Activated CD4-positive, alpha-beta T cell treated with anti-CD3 and anti-CD28 coated beads, Interleukin-2, amount 10 ng/mL, durations not matched to agents 7 days and 5 days (primary cell): ENCODE data around the gene CSF1. TPM values are rescaled to one million over a fixed set of nuclear protein-coding genes. Genes with fewer than 3 reads are reported as not detected.
A peak's percentile ranks its signal among the peaks of the same experiment; 100 is the strongest.

Experiments
- CTCF ChIA-PET: fragments of 350-600 bp; sonication (Branson Sonifier 250); formaldehyde crosslinking; loops from one replicate; lab custom pipeline; 2021; ENCODE audit warnings: antibody characterized with exemption; lab: Charles Lee
- POLR2A ChIA-PET: fragments of 350-600 bp; sonication (Branson Sonifier 250); formaldehyde crosslinking; loops from one replicate; lab custom pipeline; 2021; ENCODE audit warnings: antibody characterized with exemption; lab: Charles Lee
- DNase-seq: peaks from one replicate; pipeline ENCODE4 v3.0.0-alpha.2; 2020
- H3K27ac Mint-ChIP-seq: one replicate; pipeline ENCODE4 v1.8.0; 2021; ENCODE audit warnings: mild to moderate bottlenecking, moderate library complexity, mixed read lengths
- H3K27me3 Mint-ChIP-seq: one replicate; pipeline ENCODE4 v1.8.0; 2021; ENCODE audit warnings: mixed read lengths
- H3K36me3 Mint-ChIP-seq: one replicate; pipeline ENCODE4 v1.8.0; 2021; ENCODE audit warnings: low read depth, mixed read lengths
- H3K4me1 Mint-ChIP-seq: one replicate; pipeline ENCODE4 v1.8.0; 2021; ENCODE audit warnings: mixed read lengths
- H3K4me3 Mint-ChIP-seq: one replicate; pipeline ENCODE4 v1.8.0; 2021; ENCODE audit warnings: mild to moderate bottlenecking, moderate library complexity, mixed read lengths
- H3K9me3 Mint-ChIP-seq: one replicate; pipeline ENCODE4 v1.8.0; 2021; ENCODE audit warnings: mixed read lengths
- total RNA-seq, 2 experiments: library from RNA; stranded (reverse); gene quantifications; one replicate each; pipeline ENCODE4 v1.2.3, GENCODE V29; 2021

The CSF1 gene
- total RNA-seq, 2 experiments from 2014 or later, result 39.5 to 42.4 TPM

- Mint-ChIP-seq H3K4me3 (no peak overlapping the region), H3K4me1 (peaks cover 6% of the 10 kb centered on the region), H3K9me3 (peaks cover 2% of the 10 kb centered on the region), H3K27me3 (no peaks in the 10 kb centered on the region), H3K36me3 (peaks cover 32% of the 10 kb centered on the region), H3K27ac (no peak overlapping the region)
- peak; percentile 2 for DNase-seq
- POLR2A ChIA-PET, result no interaction called here
- CTCF ChIA-PET, result interaction anchor here (0.7 to 2.2 kb wide), 3 partner anchors 12 to 195 kb away, joined by 3 to 7 read pairs (median 4); no protein-coding TSS in a partner anchor
Observed at GRCh38 chr1:109929588-109930251, 19.1 kb downstream of the CSF1 start.

GRCh38 chr1:109930252-109930993, 19.8 kb downstream of the CSF1 start:
- ChIA-PET CTCF (interaction anchor here (0.7 to 2.2 kb wide), 5 partner anchors 10 to 196 kb away, joined by 3 to 7 read pairs (median 3); no protein-coding TSS in a partner anchor), POLR2A (no interaction called here)
- Mint-ChIP-seq H3K4me1 (peaks cover 6% of the 10 kb centered on the region), H3K36me3 (peaks cover 25% of the 10 kb centered on the region), H3K27ac (no peak overlapping the region), H3K4me3 (no peak overlapping the region), H3K27me3 (no peaks in the 10 kb centered on the region), H3K9me3 (peaks cover 2% of the 10 kb centered on the region)
- peak; percentile 4 for DNase-seq

GRCh38 chr1:109931189-109931731, 20.6 kb downstream of the CSF1 start:
- POLR2A ChIA-PET, result no interaction called here
- H3K27me3 Mint-ChIP-seq, result no peaks in the 10 kb centered on the region
- peaks cover 6% of the 10 kb centered on the region for H3K9me3 Mint-ChIP-seq
- no peak overlapping the region for H3K27ac Mint-ChIP-seq
- no peak for DNase-seq
- CTCF ChIA-PET, result interaction anchor here (0.8 to 2.2 kb wide), 7 partner anchors 9 to 155 kb away, joined by 3 to 7 read pairs (median 3); no protein-coding TSS in a partner anchor
- peaks cover 17% of the 10 kb centered on the region for H3K36me3 Mint-ChIP-seq
- no peak overlapping the region for H3K4me3 Mint-ChIP-seq
- peaks cover 6% of the 10 kb centered on the region for H3K4me1 Mint-ChIP-seq

GRCh38 chr1:109931911-109932636, 21.4 kb downstream of the CSF1 start:
- no peak overlapping the region for H3K4me3 Mint-ChIP-seq
- no peak overlapping the region for H3K27ac Mint-ChIP-seq
- H3K9me3 Mint-ChIP-seq, result peaks cover 7% of the 10 kb centered on the region
- POLR2A ChIA-PET, result no interaction called here
- H3K4me1 Mint-ChIP-seq, result peaks cover 6% of the 10 kb centered on the region
- H3K36me3 Mint-ChIP-seq, result peaks cover 13% of the 10 kb centered on the region
- CTCF ChIA-PET, result interaction anchor here (0.8 to 2.2 kb wide), 4 partner anchors 8 to 155 kb away, joined by 3 to 7 read pairs (median 3); no protein-coding TSS in a partner anchor
- peaks cover 4% of the 10 kb centered on the region for H3K27me3 Mint-ChIP-seq
- DNase-seq, result no peak

- Mint-ChIP-seq H3K36me3 (peaks cover 11% of the 10 kb centered on the region), H3K27ac (no peak overlapping the region), H3K27me3 (peaks cover 7% of the 10 kb centered on the region), H3K4me1 (peaks cover 6% of the 10 kb centered on the region), H3K4me3 (no peak overlapping the region), H3K9me3 (peaks cover 10% of the 10 kb centered on the region)
- ChIA-PET CTCF (no interaction called here), POLR2A (no interaction called here)
- DNase-seq, result peak; percentile 4
Observed at GRCh38 chr1:109932679-109933078, 22.0 kb downstream of the CSF1 start.

- CTCF ChIA-PET, result interaction anchor here (0.6 kb wide), 3 partner anchors 12 to 343 kb away, joined by 3 to 4 read pairs (median 3); no protein-coding TSS in a partner anchor
- H3K27ac Mint-ChIP-seq, result no peak overlapping the region
- peaks cover 9% of the 10 kb centered on the region for H3K27me3 Mint-ChIP-seq
- peaks cover 6% of the 10 kb centered on the region for H3K4me1 Mint-ChIP-seq
- POLR2A ChIA-PET, result no interaction called here
- H3K4me3 Mint-ChIP-seq, result no peak overlapping the region
- DNase-seq, result no peak
- H3K9me3 Mint-ChIP-seq, result peaks cover 10% of the 10 kb centered on the region
- H3K36me3 Mint-ChIP-seq, result peaks cover 8% of the 10 kb centered on the region
Observed at GRCh38 chr1:109933856-109934711, 23.4 kb downstream of the CSF1 start.

- Mint-ChIP-seq H3K27me3 (peaks cover 11% of the 10 kb centered on the region), H3K4me1 (peaks cover 6% of the 10 kb centered on the region), H3K36me3 (peaks cover 5% of the 10 kb centered on the region), H3K9me3 (peaks cover 10% of the 10 kb centered on the region), H3K4me3 (no peak overlapping the region), H3K27ac (no peak overlapping the region)
- CTCF ChIA-PET, result interaction anchor here (0.8 to 1.0 kb wide), 3 partner anchors 32 to 49 kb away, joined by 3 read pairs; partner anchors contain the start of gene AHCYL1
- POLR2A ChIA-PET, result no interaction called here
- no peak for DNase-seq
Observed at GRCh38 chr1:109935451-109935900, 24.8 kb downstream of the CSF1 start.

GRCh38 chr1:109937738-109938137, 27.1 kb downstream of the CSF1 start:
- H3K9me3 Mint-ChIP-seq, result peaks cover 10% of the 10 kb centered on the region
- CTCF ChIA-PET, result no interaction called here

GRCh38 chr1:109938556-109938955, 27.9 kb downstream of the CSF1 start:
- H3K4me1 Mint-ChIP-seq, result peaks cover 5% of the 10 kb centered on the region
- H3K27ac Mint-ChIP-seq, result no peak overlapping the region
- H3K36me3 Mint-ChIP-seq, result peaks cover 4% of the 10 kb centered on the region
- ChIA-PET CTCF (interaction anchor here (0.8 to 1.0 kb wide), 2 partner anchors 41 to 162 kb away, joined by 3 read pairs; no protein-coding TSS in a partner anchor), POLR2A (no interaction called here)
- peaks cover 11% of the 10 kb centered on the region for H3K27me3 Mint-ChIP-seq
- no peak for DNase-seq
- H3K9me3 Mint-ChIP-seq, result peaks cover 10% of the 10 kb centered on the region
- H3K4me3 Mint-ChIP-seq, result no peak overlapping the region

More at GRCh38 chr1:109937738-109938137, 27.1 kb downstream of the CSF1 start:
- POLR2A ChIA-PET, result no interaction called here
- Mint-ChIP-seq H3K36me3 (peaks cover 4% of the 10 kb centered on the region), H3K4me1 (peaks cover 6% of the 10 kb centered on the region), H3K27ac (no peak overlapping the region), H3K4me3 (no peak overlapping the region), H3K27me3 (peaks cover 11% of the 10 kb centered on the region)
- no peak for DNase-seq

- Mint-ChIP-seq H3K9me3 (peaks cover 3% of the 10 kb centered on the region), H3K4me3 (no peak overlapping the region), H3K27ac (no peak overlapping the region), H3K36me3 (peaks cover 1% of the 10 kb centered on the region), H3K27me3 (peaks cover 6% of the 10 kb centered on the region), H3K4me1 (peaks cover 4% of the 10 kb centered on the region)
- ChIA-PET POLR2A (no interaction called here), CTCF (interaction anchor here (1.3 to 1.4 kb wide), 2 partner anchors 20 to 41 kb away, joined by 3 to 4 read pairs; no protein-coding TSS in a partner anchor)
- DNase-seq, result no peak
Observed at GRCh38 chr1:109942434-109942833, 31.8 kb downstream of the CSF1 start.

GRCh38 chr1:109944541-109944940, 33.9 kb downstream of the CSF1 start:
- Mint-ChIP-seq H3K36me3 (no peaks in the 10 kb centered on the region), H3K9me3 (no peaks in the 10 kb centered on the region), H3K4me1 (peaks cover 4% of the 10 kb centered on the region), H3K27ac (no peak overlapping the region), H3K27me3 (peaks cover under 1% of the 10 kb centered on the region), H3K4me3 (no peak overlapping the region)
- POLR2A ChIA-PET, result no interaction called here
- CTCF ChIA-PET, result interaction anchor here (1.2 to 4.1 kb wide), 4 partner anchors 14 to 40 kb away, joined by 3 to 11 read pairs (median 6); partner anchors contain the start of gene AHCYL1
- DNase-seq, result no peak
